ENCODE results near the gene MSANTD1. TPM values are rescaled to one million over a fixed set of nuclear protein-coding genes. Genes with fewer than 3 reads are reported as not detected.

Gene MSANTD1
- total RNA-seq, 1 donor from 2014 or later: 1.6 TPM

- no peak for DNase-seq (ENCODE audit: low read depth)
- peaks cover 37% of the 10 kb centered on the region for H3K36me3 Mint-ChIP-seq (ENCODE audit: low read depth, unreplicated experiment)
Measured at GRCh38 chr4:3217266-3217665, 31.7 kb upstream of the MSANTD1 start.

GRCh38 chr4:3217771-3218170 is 31.2 kb upstream of the MSANTD1 start:
- DNase-seq (ENCODE audit: low read depth) (no peak), FAIRE-seq (no peak)
- Histone ChIP-seq H3K36me3 (ENCODE audit: insufficient read depth, low read length) (peaks cover 39% of the 10 kb centered on the region), H3K9me3 (ENCODE audit: insufficient read depth, low read depth, low read length) (no peaks in the 10 kb centered on the region), H3K4me3 (ENCODE audit: insufficient read depth, low read depth, low read length) (no peak overlapping the region), H3K27ac (ENCODE audit: low read depth, low read length) (no peak overlapping the region), H3K9ac (ENCODE audit: low read length) (no peak overlapping the region), H4K20me1 (ENCODE audit: insufficient read depth, low read length) (no peaks in the 10 kb centered on the region), H3K27me3 (ENCODE audit: insufficient read depth, low read length) (no peaks in the 10 kb centered on the region), H3K4me2 (ENCODE audit: low read length) (no peak overlapping the region), H3K79me2 (ENCODE audit: insufficient read depth, low read length) (no peaks in the 10 kb centered on the region), H3K4me1 (ENCODE audit: insufficient read depth, low read length) (no peaks in the 10 kb centered on the region), H2AFZ (ENCODE audit: low read depth, low read length) (no peak overlapping the region)
- peaks cover 34% of the 10 kb centered on the region for H3K36me3 Mint-ChIP-seq (ENCODE audit: low read depth, unreplicated experiment)
- TF ChIP-seq EZH2 (IDR thresholded peaks at IDR 0.05; ENCODE audit: insufficient read depth, low read length) (no peak), CTCF (IDR thresholded peaks at IDR 0.05; ENCODE audit: insufficient read depth, low read depth, low read length) (no peak)
- H3K4me3 Mint-ChIP-seq (ENCODE audit: unreplicated experiment): no peak overlapping the region
- H3K4me1 Mint-ChIP-seq (ENCODE audit: low read depth, unreplicated experiment): no peaks in the 10 kb centered on the region
- H3K27ac Mint-ChIP-seq (ENCODE audit: unreplicated experiment): no peak overlapping the region
- H3K27me3 Mint-ChIP-seq (ENCODE audit: low read depth, unreplicated experiment): no peaks in the 10 kb centered on the region
- no peaks in the 10 kb centered on the region for H3K9me3 Mint-ChIP-seq (ENCODE audit: unreplicated experiment)

More at GRCh38 chr4:3217266-3217665, 31.7 kb upstream of the MSANTD1 start:
- Histone ChIP-seq H3K4me2 (ENCODE audit: low read length) (no peak overlapping the region), H3K4me1 (ENCODE audit: insufficient read depth, low read length) (no peaks in the 10 kb centered on the region), H3K79me2 (ENCODE audit: insufficient read depth, low read length) (no peaks in the 10 kb centered on the region), H2AFZ (ENCODE audit: low read depth, low read length) (no peak overlapping the region), H3K36me3 (ENCODE audit: insufficient read depth, low read length) (peaks cover 42% of the 10 kb centered on the region), H3K9me3 (ENCODE audit: insufficient read depth, low read depth, low read length) (no peaks in the 10 kb centered on the region), H3K4me3 (ENCODE audit: insufficient read depth, low read depth, low read length) (no peak overlapping the region), H4K20me1 (ENCODE audit: insufficient read depth, low read length) (no peaks in the 10 kb centered on the region), H3K27ac (ENCODE audit: low read depth, low read length) (no peak overlapping the region), H3K27me3 (ENCODE audit: insufficient read depth, low read length) (no peaks in the 10 kb centered on the region), H3K9ac (ENCODE audit: low read length) (no peak overlapping the region)
- FAIRE-seq: no peak
- Mint-ChIP-seq H3K9me3 (ENCODE audit: unreplicated experiment) (no peaks in the 10 kb centered on the region), H3K4me3 (ENCODE audit: unreplicated experiment) (no peak overlapping the region), H3K27ac (ENCODE audit: unreplicated experiment) (no peak overlapping the region), H3K4me1 (ENCODE audit: low read depth, unreplicated experiment) (no peaks in the 10 kb centered on the region), H3K27me3 (ENCODE audit: low read depth, unreplicated experiment) (no peaks in the 10 kb centered on the region)
- TF ChIP-seq EZH2 (IDR thresholded peaks at IDR 0.05; ENCODE audit: insufficient read depth, low read length) (no peak), CTCF (IDR thresholded peaks at IDR 0.05; ENCODE audit: insufficient read depth, low read depth, low read length) (no peak)

- no peak overlapping the region for H3K4me3 Mint-ChIP-seq (ENCODE audit: unreplicated experiment)
- Histone ChIP-seq H3K36me3 (ENCODE audit: insufficient read depth, low read length) (peaks cover 44% of the 10 kb centered on the region), H3K4me2 (ENCODE audit: low read length) (no peak overlapping the region), H3K9me3 (ENCODE audit: insufficient read depth, low read depth, low read length) (no peaks in the 10 kb centered on the region), H3K27ac (ENCODE audit: low read depth, low read length) (no peak overlapping the region), H3K4me3 (ENCODE audit: insufficient read depth, low read depth, low read length) (no peak overlapping the region), H3K4me1 (ENCODE audit: insufficient read depth, low read length) (no peaks in the 10 kb centered on the region), H2AFZ (ENCODE audit: low read depth, low read length) (no peak overlapping the region), H4K20me1 (ENCODE audit: insufficient read depth, low read length) (no peaks in the 10 kb centered on the region), H3K9ac (ENCODE audit: low read length) (no peak overlapping the region), H3K79me2 (ENCODE audit: insufficient read depth, low read length) (no peaks in the 10 kb centered on the region), H3K27me3 (ENCODE audit: insufficient read depth, low read length) (no peaks in the 10 kb centered on the region)
- no peaks in the 10 kb centered on the region for H3K4me1 Mint-ChIP-seq (ENCODE audit: low read depth, unreplicated experiment)
- no peak for FAIRE-seq
- H3K36me3 Mint-ChIP-seq (ENCODE audit: low read depth, unreplicated experiment): peaks cover 30% of the 10 kb centered on the region
- H3K27ac Mint-ChIP-seq (ENCODE audit: unreplicated experiment): no peak overlapping the region
- no peaks in the 10 kb centered on the region for H3K27me3 Mint-ChIP-seq (ENCODE audit: low read depth, unreplicated experiment)
- TF ChIP-seq CTCF (IDR thresholded peaks at IDR 0.05; ENCODE audit: insufficient read depth, low read depth, low read length): no peak
- TF ChIP-seq EZH2 (IDR thresholded peaks at IDR 0.05; ENCODE audit: insufficient read depth, low read length): no peak
- no peak for DNase-seq (ENCODE audit: low read depth)
- no peaks in the 10 kb centered on the region for H3K9me3 Mint-ChIP-seq (ENCODE audit: unreplicated experiment)
Measured at GRCh38 chr4:3218824-3219760, 29.9 kb upstream of the MSANTD1 start.
